Measurements from ENCODE around the gene ATF6B. TPM values are rescaled to one million over a fixed set of nuclear protein-coding genes. Genes with fewer than 3 reads are reported as not detected.

ATF6B gene
- total and polyA plus RNA-seq, 2 of the 8 experiments (the other 6 are each of a cell fraction or from before 2014, with no cell fraction given): 38.1 to 42.2 TPM

DNA sequence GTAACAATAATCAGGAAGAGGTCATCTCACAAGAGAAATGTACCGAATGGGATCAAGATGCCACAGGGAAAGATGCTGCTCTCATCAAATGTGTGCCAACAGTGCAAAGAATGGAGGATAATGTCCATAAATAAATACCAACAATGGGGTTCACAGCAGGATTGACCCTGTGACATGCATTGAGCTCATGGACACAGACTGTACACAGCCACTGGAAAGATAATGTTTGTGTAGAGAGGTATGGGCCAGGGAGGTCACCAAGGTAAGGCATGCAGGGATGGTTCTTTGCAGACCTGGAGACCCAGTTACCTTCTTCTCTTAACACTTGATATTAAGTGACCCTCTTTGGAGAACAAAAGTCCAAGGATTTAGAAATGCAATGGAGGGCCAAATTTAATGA lies 46.4 kb upstream of the ATF6B start:
- Histone ChIP-seq H2BK12ac (ENCODE audit: low read depth, low read length) (no peak overlapping the region), H3K27ac (ENCODE audit: low read depth, low read length) (no peak overlapping the region), H3K14ac (ENCODE audit: insufficient read length) (no peak overlapping the region), H3K18ac (ENCODE audit: extremely low read depth, low read length) (no peak overlapping the region), H2BK120ac (replicated peaks; ENCODE audit: low read depth, low read length) (no peak overlapping the region), H2AFZ (ENCODE audit: low read length) (no peak overlapping the region), H4K91ac (replicated peaks; ENCODE audit: insufficient read length, low read length) (no peak overlapping the region), H3K4me3 (ENCODE audit: extremely low read depth in 1 of 4, insufficient read depth in 2 of 4, low read depth in 3 of 4, low read length in 4 of 4) (peak overlapping the region in 1 of 4 experiments; percentile 99; a peak in 3 of 8 replicates), H3K4ac (replicated peaks; ENCODE audit: insufficient read length, low read depth, low read length) (no peak overlapping the region), H2BK5ac (ENCODE audit: low read depth, low read length) (no peak overlapping the region), H3K4me2 (ENCODE audit: insufficient read depth in 1 of 2, low read depth in 2 of 2, low read length in 2 of 2) (peak overlapping the region; percentile 99 to 100; a peak in 2 of 4 replicates), H2AK5ac (ENCODE audit: low read depth, low read length) (no peak overlapping the region), H4K20me1 (replicated peaks in 1 of 2; ENCODE audit: control insufficient read depth in 1 of 2, insufficient read depth in 2 of 2, low read length in 2 of 2) (peaks cover 6 to 7% of the 10 kb centered on the region in 2 experiments), H3K56ac (replicated peaks; ENCODE audit: insufficient read length, low read depth, low read length) (no peak overlapping the region), H4K8ac (ENCODE audit: extremely low read depth, insufficient read depth, low read length) (no peak overlapping the region), H3K4me1 (replicated peaks in 1 of 4; ENCODE audit: control insufficient read depth in 3 of 4, insufficient read depth in 4 of 4, low read length in 3 of 4) (peaks cover 5 to 20% (median 9%) of the 10 kb centered on the region in 4 experiments; a peak in 6 of 7 replicates), H3K79me2 (ENCODE audit: control insufficient read depth in 1 of 2, insufficient read depth in 2 of 2, low read length in 2 of 2) (peaks cover 13 to 47% of the 10 kb centered on the region in 2 experiments), H3K9me3 (ENCODE audit: insufficient read depth in 2 of 2, low read depth in 1 of 2, low read length in 1 of 2) (no peaks in the 10 kb centered on the region), H2BK15ac (ENCODE audit: low read length) (no peak overlapping the region), H3K23ac (ENCODE audit: insufficient read length) (no peak overlapping the region), H2BK20ac (ENCODE audit: low read length) (no peak overlapping the region), H3K23me2 (ENCODE audit: low read depth, low read length) (peaks cover 26% of the 10 kb centered on the region), H3K36me3 (ENCODE audit: control insufficient read depth in 2 of 4, insufficient read depth in 4 of 4, low read length in 3 of 4) (peaks cover 2 to 19% (median 16%) of the 10 kb centered on the region in 4 experiments; a peak in 7 of 8 replicates), H3K9ac (replicated peaks in 1 of 4; ENCODE audit: extremely low read depth in 1 of 4, low read depth in 3 of 4, low read length in 3 of 4) (no peak overlapping the region), H4K5ac (ENCODE audit: insufficient read length, low read depth, low read length) (no peak overlapping the region), H3K79me1 (ENCODE audit: low read depth, low read length) (peaks cover 9% of the 10 kb centered on the region; the same call in 1 of the 2 replicates), H3K27me3 (replicated peaks in 1 of 4; ENCODE audit: control insufficient read depth in 3 of 4, extremely low read depth in 1 of 4, insufficient read depth in 3 of 4, low read length in 3 of 4) (no peaks in the 10 kb centered on the region)
- WGBS, 2 experiments (ENCODE audit: extremely low coverage in 1 of 2, insufficient coverage in 1 of 2, insufficient read length in 1 of 2, insufficient replicate concordance in 2 of 2, low coverage in 1 of 2, low lambda C conversion rate in 2 of 2, missing lambda C conversion rate in 1 of 2): 87% methylated on average over 1 of the region's 1 CpG; no CpG with 5 or more reads in 1 of the 2 experiments
- POLR2A ChIA-PET (ENCODE audit: partially characterized antibody): interaction anchor here (1.9 to 2.1 kb wide), 2 partner anchors 10 to 45 kb away, joined by 6 to 10 read pairs; partner anchors contain the start of gene EGFL8
- TF ChIP-seq SIRT6 (IDR thresholded peaks at IDR 0.05; ENCODE audit: low read length) (no peak), RNF2 (IDR thresholded peaks at IDR 0.05; ENCODE audit: borderline replicate concordance, low read depth, low read length, missing control alignments, poor library complexity, severe bottlenecking) (no peak)
- DNase-seq (ENCODE audit: low read depth in 1 of 2, low spot score in 2 of 2) (no peak), FAIRE-seq (no peak)
- CTCF ChIA-PET (ENCODE audit: partially characterized antibody): interaction anchor here (1.3 kb wide), 1 partner anchor 26 kb away, joined by 3 read pairs; no protein-coding TSS in a partner anchor

Measured in H1 (cell line).